ENCODE results near the gene OR6C4.
"Not testable (repeated sequence)": the region's sequence is repeated elsewhere in the genome, so short reads cannot be mapped to it uniquely, and the experiment has no call there.

The OR6C4 gene
- total RNA-seq, result 0 reads per million in 2 donors

- DNase-seq, result no peak
Observed at GRCh38 chr12:55549302-55549701, at the start of gene OR6C4. TSS of gene OR6C4 (plus strand) at chr12:55549602. CDS start at chr12:55551227, 1,625 bp downstream.

- DNase-seq, result no peak
Observed at GRCh38 chr12:55499810-55500252, 49.6 kb upstream of the OR6C4 start.

GRCh38 chr12:55501601-55502000 is 47.8 kb upstream of the OR6C4 start:
- no peak for DNase-seq

DNA sequence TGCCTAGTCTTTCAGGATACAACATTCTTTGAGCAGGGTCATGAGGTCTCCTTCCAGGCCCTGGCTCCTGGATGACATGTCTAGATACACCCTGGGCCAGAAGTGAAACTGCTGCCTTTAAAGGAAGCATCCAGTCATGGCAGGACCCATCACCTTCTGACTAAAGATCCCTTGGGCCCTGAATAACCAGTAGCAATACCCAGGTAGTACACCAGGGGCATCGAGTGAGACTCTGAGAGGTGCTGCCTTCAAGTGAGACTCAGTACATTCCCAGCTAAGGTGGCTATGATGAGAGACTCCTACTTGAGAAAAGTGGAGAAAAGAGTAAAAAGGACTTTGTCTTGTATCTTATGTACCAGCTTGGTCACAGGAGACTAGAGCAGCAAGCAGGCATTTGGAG is 33.7 kb upstream of the OR6C4 start:
- DNase-seq, result no peak

GRCh38 chr12:55516391-55516790 is 33.0 kb upstream of the OR6C4 start:
- no peak for DNase-seq

DNA sequence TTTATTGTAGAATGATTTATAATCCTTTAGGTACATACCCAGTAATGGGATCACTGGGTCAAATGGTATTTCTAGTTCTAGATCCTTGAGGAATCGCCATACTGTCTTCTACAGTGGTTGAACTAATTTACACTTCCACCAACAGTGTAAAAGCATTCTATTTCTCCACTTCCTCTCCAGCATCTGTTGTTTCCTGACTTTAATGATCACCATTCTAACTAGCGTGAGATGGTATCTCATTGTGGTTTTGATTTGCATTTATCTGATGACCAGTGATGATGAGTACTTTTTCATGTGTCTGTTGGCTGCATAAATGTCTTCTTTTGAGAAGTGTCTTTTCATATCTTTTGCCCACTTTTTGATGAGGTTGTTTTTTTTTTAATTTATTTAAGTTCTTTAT is 1.2 kb upstream of the OR6C4 start:
- DNase-seq, result not testable (repeated sequence)

DNA sequence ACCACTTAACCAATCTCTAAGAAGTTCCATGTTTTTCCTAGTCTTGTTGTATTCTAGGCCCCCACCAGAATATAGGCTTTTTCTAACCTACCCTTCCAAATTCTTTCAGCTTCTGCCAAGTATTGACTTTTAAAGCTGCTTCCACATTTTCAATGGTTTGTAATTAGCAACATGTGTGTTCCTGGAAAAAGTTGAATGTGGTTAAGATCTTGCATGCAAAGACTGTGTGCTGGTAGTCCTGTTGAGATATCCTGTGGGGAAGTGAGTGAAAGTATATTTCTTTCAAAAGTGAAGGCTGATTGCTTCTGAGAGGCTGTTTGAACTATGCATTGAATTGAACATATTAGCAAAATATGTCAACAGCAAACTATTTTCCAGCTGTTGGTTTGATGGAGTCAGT is 646 bp upstream of the OR6C4 start:
- DNase-seq, result no peak

DNA sequence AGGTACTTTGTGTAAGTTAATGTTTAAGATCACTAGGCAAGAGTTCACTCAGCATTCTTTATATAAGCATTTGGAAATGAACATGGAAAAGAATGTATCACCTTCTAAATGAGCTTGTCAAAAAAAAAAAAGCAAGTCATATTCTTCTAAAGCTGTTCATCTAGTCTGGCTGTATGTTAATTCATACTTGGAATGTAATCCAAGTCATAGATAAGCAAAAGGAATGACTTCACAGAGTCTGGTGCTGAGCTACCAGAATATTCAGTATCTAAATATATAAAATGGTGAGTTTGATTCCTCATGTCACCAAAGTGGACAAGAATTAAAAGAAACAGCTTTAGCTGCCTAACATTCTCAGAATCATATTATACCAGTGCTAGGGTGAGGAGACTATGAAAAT is 4.9 kb downstream of the OR6C4 start:
- no peak for DNase-seq

DNA sequence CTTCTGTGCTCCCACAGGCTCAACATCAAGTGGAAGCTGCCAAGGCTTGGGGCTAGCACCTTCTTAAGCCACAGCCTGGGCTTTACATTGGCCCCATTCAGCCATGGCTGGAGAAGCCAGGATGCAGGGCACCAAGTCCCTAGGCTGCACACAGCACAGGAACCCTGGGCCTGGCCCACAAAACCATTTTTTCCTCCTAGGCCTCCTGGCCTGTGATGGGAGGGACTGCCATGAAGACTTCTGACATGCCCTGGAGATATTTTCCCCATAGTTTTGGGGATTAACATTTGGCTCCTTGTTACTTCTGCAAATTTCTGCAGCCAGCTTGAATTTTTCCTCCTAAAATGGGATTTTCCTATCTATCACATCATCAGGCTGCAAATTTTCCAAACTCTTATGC is 20.7 kb downstream of the OR6C4 start:
- not testable (repeated sequence) for DNase-seq

DNA sequence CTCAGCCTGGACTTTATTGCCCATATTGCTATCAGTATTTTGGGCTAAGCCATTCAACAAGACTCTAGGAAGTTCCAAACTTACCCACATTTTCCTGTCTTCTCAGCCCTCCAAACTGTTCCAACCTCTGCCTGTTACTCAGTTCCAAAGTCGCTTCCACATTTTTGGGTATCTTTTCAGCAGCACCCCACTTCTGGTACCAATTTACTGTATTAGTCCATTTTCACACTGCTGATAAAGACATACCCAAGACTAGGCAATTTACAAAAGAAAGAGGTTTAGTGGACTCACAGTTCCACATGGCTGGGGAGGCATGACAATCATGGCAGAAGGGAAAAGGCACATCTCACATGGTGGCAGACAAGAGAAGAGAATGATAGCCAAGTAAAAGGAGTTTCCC is 21.3 kb downstream of the OR6C4 start:
- DNase-seq, result not testable (repeated sequence)

- DNase-seq, result no peak
Observed at GRCh38 chr12:55572168-55572567, 22.8 kb downstream of the OR6C4 start, which contains the start of gene OR2AP1. TSS of gene OR2AP1 (plus strand) at chr12:55572468. CDS start at chr12:55574415, 1,947 bp downstream.

DNA sequence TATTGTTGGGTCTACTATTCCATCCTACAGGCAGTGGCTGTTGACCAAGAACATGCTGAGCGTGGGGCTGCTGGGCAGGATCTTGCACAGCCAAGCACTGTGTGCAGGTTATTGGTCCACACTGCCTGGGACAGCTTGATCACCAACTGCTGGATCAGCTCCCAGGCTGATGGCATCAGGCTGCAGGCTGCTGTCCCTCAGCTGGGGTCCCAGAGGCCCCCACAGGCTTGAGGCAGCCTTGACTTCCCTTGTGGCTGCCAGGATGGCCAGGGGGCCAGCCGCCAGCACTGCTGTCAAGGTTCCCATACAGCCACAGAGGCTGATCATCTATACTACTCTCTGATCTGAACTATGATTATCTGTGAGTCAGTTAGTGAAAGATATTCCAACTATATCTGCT is 32.7 kb downstream of the OR6C4 start:
- no peak for DNase-seq

DNA sequence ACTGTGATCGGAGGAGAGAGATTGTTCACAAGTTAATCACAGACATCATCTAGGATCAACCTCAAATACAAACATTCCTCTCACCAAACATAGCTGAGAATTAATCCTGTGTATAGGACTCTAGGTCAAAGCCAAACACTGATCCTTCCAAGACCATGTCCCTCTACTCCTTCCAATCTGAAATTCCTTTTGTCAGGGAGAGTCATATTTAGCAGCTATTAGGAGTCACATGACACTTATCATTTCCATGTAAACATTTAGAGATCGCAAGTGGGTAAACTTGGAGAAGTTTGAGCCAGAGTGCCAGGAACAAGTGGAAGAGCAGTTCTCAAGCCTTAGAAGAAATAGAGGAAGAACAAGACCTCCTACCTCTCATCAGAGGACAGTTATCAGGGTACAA is 36.4 kb downstream of the OR6C4 start:
- DNase-seq, result no peak

DNA sequence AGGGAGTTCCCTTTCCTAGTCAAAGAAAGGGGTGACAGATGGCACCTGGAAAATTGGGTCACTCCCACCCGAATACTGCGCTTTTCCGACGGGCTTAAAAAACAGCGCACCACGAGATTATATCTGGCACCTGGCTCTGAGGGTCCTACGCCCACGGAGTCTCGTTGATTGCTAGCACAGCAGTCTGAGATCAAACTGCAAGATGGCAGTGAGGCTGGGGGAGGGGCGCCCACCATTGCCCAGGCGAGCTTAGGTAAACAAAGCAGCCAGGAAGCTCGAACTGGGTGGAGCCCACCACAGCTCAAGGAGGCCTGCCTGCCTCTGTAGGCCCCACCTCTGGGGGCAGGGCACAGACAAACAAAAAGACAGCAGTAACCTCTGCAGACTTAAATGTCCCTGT is 40.8 kb downstream of the OR6C4 start:
- peak in 1 of 5 experiments; percentile 20 for DNase-seq

Data from T-helper 2 cell (primary cell).